HepG2 (cell line): ENCODE measurements around the gene C16orf86. TPM values are rescaled to one million over a fixed set of nuclear protein-coding genes. Genes with fewer than 3 reads are reported as not detected.

Source experiments
- ATAC-seq: fragments of 200-7000 bp; cut with Tn5 transposase; 3 replicates; pipeline ENCODE4 v1.9.1; 2020; ENCODE audit warnings: mild to moderate bottlenecking, moderate library complexity
- BruUV-seq: library from RNA; stranded (reverse); fragments of 400-500 nt; replicated peaks from 2 replicates; lab custom pipeline; 2021; lab: Mats Ljungman, UMichigan
- CTCF ChIA-PET: fragments of 300-600 bp; formaldehyde crosslinking; extraction: SDS; loops from one replicate; lab custom pipeline; 2021; ENCODE audit warnings: low total read pairs, inconsistent platforms, low intra/inter-chr PET ratio; lab: Yijun Ruan, JAX
- POLR2A ChIA-PET: fragments of 350-600 bp; sonication (Branson Sonifier 250); formaldehyde crosslinking; loops from one replicate; lab custom pipeline; 2020; ENCODE audit warnings: antibody characterized with exemption, inconsistent platforms; lab: Yijun Ruan, JAX
- DNase-seq: peaks from one replicate; pipeline ENCODE4 v3.0.0-alpha.2; 2015; ENCODE audit warnings: low spot score
- FAIRE-seq: peaks from 3 replicates; lab custom pipeline; 2011; peaks lifted over from hg19 to GRCh38; lab: Jason Lieb, UNC
- H2AFZ ChIP-seq: one replicate; pipeline ENCODE4 v1.6.1; 2011; ENCODE audit warnings: low read length, inconsistent platforms
- H3K27ac ChIP-seq: fragments of 300-600 bp; 3 replicates; pipeline ENCODE4 v1.8.0; 2011; ENCODE audit warnings: mixed run types, mild to moderate bottlenecking, mixed read lengths, low read length, inconsistent platforms; ENCODE audit not compliant: insufficient read depth; ENCODE audit errors: extremely low read length
- H3K27me3 ChIP-seq, 2 experiments: fragments of 200-600 bp in 1 of 2; 2 replicates in 1 of 2; 3 replicates in 1 of 2; pipeline versions ENCODE4 v1.6.0 to v1.8.0; 2011; ENCODE audit warnings: low read length in 2 of 2, mild to moderate bottlenecking in 2 of 2, moderate library complexity in 2 of 2, inconsistent platforms in 1 of 2; ENCODE audit not compliant: insufficient read depth in 2 of 2, control insufficient read depth in 1 of 2
- H3K36me3 ChIP-seq, 2 experiments: fragments of 200-600 bp in 1 of 2; replicated peaks in 1 of 2; 2 replicates in 1 of 2; 3 replicates in 1 of 2; pipeline versions ENCODE4 v1.5.1 to v1.8.0; 2011; ENCODE audit warnings: low read length in 2 of 2, inconsistent platforms in 1 of 2; ENCODE audit not compliant: insufficient read depth in 2 of 2, control insufficient read depth in 1 of 2
- H3K4me1 ChIP-seq: 2 replicates; pipeline ENCODE4 v1.5.1; 2012; ENCODE audit warnings: low read length, inconsistent platforms; ENCODE audit not compliant: insufficient read depth
- H3K4me2 ChIP-seq: 2 replicates; pipeline ENCODE4 v1.6.0; 2011; ENCODE audit warnings: low read depth, low read length, inconsistent platforms
- H3K4me3 ChIP-seq, 3 experiments: fragments of 200-600 bp in 1 of 3; sonication (generic), shearing (Covaris generic) in 1 of 3; replicated peaks in 1 of 3; 2 replicates each; pipeline ENCODE4 v1.5.1; 2011 to 2016; ENCODE audit warnings: low read length in 3 of 3, inconsistent platforms in 2 of 3, low read depth in 2 of 3, mild to moderate bottlenecking in 2 of 3, control low read depth in 1 of 3, mixed read lengths in 1 of 3; ENCODE audit not compliant: insufficient read depth in 1 of 3
- H3K79me2 ChIP-seq: one replicate; pipeline ENCODE4 v1.6.1; 2011; ENCODE audit warnings: low read length, inconsistent platforms; ENCODE audit not compliant: insufficient read depth
- H3K9ac ChIP-seq: 2 replicates; pipeline ENCODE4 v1.6.0; 2011; ENCODE audit warnings: mild to moderate bottlenecking, low read depth, low read length, inconsistent platforms; ENCODE audit not compliant: insufficient read depth
- H3K9me3 ChIP-seq: 2 replicates; pipeline ENCODE4 v1.5.1; 2012; ENCODE audit warnings: mild to moderate bottlenecking, low read length
- H4K20me1 ChIP-seq: 2 replicates; pipeline ENCODE4 v1.6.0; 2011; ENCODE audit warnings: inconsistent platforms, mild to moderate bottlenecking, low read length, moderate library complexity; ENCODE audit not compliant: insufficient read depth
- AGO2 ChIP-seq: fragments of 200-400 bp; formaldehyde crosslinking; optimal IDR thresholded peaks from 2 replicates; pipeline ENCODE3; 2017; ENCODE audit warnings: mild to moderate bottlenecking, low read depth, low read length, moderate library complexity
- ZNF414 ChIP-seq: sonication (generic); formaldehyde crosslinking; IDR thresholded peaks from 2 replicates; pipeline ENCODE4 v1.5.0; 2020; ENCODE audit warnings: missing genetic modification reagents
- ZNF558 ChIP-seq: sonication (generic); formaldehyde crosslinking; IDR thresholded peaks from 2 replicates; pipeline ENCODE4 v1.9.0; 2022; ENCODE audit warnings: mild to moderate bottlenecking, missing genetic modification reagents, borderline replicate concordance
- ZNF788 ChIP-seq: sonication (generic); formaldehyde crosslinking; IDR thresholded peaks from 2 replicates; pipeline ENCODE4 v1.5.0; 2020; ENCODE audit warnings: mild to moderate bottlenecking, missing genetic modification reagents, borderline replicate concordance
- WGBS: methylation state at CpG from one replicate; pipeline ENCODE4 v1.1.6; 2017; ENCODE audit warnings: low lambda C conversion rate; 5-methylcytosine and 5-hydroxymethylcytosine counted together
- in situ Hi-C: cut with HindIII; loops from 2 replicates; pipeline ENCODE4 v1.10.0; 2017; ENCODE audit warnings: low pct_unique_long_range_greater_than_20kb; ENCODE audit not compliant: extremely low pct_ligation_motif_present
- intact Hi-C: fragments of 100-400 bp; cut with micrococcal nuclease; formaldehyde crosslinking; loops from one replicate; pipeline ENCODE4 v1.10.0; 2022; ENCODE audit not compliant: unreplicated experiment
- polyA plus RNA-seq, 8 experiments: library from polyadenylated mRNA; depleted of rRNA in 3 of 8; stranded (reverse) in 7 of 8; unstranded in 1 of 8; fragments of >200 nt; fragmentation: Illumina TruSeq in 4 of 8; extraction: Trizol in 4 of 8; gene quantifications; 2 replicates each; pipeline versions ENCODE4 v1.2.1 to v1.2.3, GENCODE V29; 2011 to 2016; ENCODE audit warnings: low read depth in 4 of 8, missing spikeins in 1 of 8, mixed read lengths in 1 of 8; ENCODE audit not compliant: insufficient read depth in 1 of 8
- total RNA-seq, 5 experiments: library from RNA; depleted of rRNA; stranded (reverse); fragments of >200 nt; fragmentation: Illumina TruSeq; extraction: Trizol; gene quantifications; 2 replicates each; pipeline ENCODE4 v1.2.3, GENCODE V29; 2016; ENCODE audit warnings: low read depth in 1 of 5

C16orf86 gene
- total and polyA plus RNA-seq, 2 of the 13 experiments (the other 11 are each of a cell fraction or from before 2014, with no cell fraction given) = 1.5 to 3.1 TPM

DNA sequence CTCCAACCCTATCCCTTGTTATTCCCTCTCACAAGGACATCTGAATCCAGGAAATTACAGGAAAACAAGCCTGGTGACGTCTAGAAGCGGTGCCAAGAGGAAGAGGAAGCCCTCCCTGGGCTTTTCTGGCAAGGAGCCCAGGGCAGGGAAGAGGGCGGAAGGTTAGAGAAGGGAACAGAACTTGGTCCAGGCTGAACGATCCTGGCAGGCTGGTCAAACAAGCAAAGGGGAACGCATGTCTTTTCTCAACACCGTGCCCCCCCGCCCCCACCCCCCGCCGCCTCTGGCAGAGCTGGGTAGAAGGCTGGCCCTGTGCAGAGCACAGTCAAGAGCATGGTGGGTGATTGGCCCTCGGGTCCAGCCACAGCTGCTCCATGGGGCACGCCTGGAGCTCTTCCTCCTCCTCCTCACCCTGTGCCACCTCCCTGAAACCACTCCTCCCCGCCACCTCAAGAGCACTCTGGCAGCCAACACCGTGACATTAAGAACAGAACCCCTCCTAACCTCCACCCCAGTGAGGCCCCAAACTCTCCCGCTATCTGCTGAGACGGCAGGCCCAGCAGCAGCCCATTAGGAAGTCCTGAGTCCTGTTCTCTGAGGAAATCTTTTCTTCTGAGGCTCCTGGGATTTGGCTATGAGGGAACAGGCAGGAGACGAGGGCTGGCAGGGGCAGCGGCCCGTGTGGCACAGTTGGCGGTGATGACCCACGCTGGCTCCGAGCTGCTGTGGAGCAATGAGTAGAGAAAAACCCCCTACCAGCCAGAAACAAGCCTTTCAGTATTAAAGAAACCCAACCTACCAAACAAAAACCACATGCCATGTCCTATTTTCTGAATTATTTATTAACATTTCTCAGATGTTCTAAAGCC lies 7.3 kb downstream of the C16orf86 start:
- in situ Hi-C loops = no loop called here
- Histone ChIP-seq H2AFZ (no peak overlapping the region), H3K4me1 (peaks cover 11% of the 10 kb centered on the region), H3K9ac (no peak overlapping the region), H3K36me3 (peaks cover 0 to 2% of the 10 kb centered on the region in 2 experiments; a peak in 2 of 5 replicates), H3K9me3 (no peaks in the 10 kb centered on the region), H3K27ac (no peak overlapping the region), H4K20me1 (no peaks in the 10 kb centered on the region), H3K27me3 (no peaks in the 10 kb centered on the region), H3K4me2 (no peak overlapping the region), H3K4me3 (no peak overlapping the region), H3K79me2 (no peaks in the 10 kb centered on the region)
- CTCF ChIA-PET = interaction anchor here (0.7 to 2.0 kb wide), 4 partner anchors 143 to 254 kb away, joined by 3 to 17 read pairs (median 10); no protein-coding TSS in a partner anchor
- DNase-seq (no peak), FAIRE-seq (no peak), ATAC-seq (no peak)
- intact Hi-C loops = loop anchor here (2.0 to 5.0 kb wide), 2 partner anchors 133 to 253 kb away; partner anchors contain the start of genes RANBP10 and TSNAXIP1
- TF ChIP-seq AGO2 (no peak), ZNF558 (no peak), ZNF788 (CRISPR knock-in tag) (no peak)
- POLR2A ChIA-PET = interaction anchor here (1.3 kb wide), 1 partner anchor 45 kb away, joined by 4 read pairs; the partner anchor contains the start of gene GFOD2
- BruUV-seq = no TSS peak
- 84% methylated on average over 18 of the region's 21 CpGs for WGBS

DNA sequence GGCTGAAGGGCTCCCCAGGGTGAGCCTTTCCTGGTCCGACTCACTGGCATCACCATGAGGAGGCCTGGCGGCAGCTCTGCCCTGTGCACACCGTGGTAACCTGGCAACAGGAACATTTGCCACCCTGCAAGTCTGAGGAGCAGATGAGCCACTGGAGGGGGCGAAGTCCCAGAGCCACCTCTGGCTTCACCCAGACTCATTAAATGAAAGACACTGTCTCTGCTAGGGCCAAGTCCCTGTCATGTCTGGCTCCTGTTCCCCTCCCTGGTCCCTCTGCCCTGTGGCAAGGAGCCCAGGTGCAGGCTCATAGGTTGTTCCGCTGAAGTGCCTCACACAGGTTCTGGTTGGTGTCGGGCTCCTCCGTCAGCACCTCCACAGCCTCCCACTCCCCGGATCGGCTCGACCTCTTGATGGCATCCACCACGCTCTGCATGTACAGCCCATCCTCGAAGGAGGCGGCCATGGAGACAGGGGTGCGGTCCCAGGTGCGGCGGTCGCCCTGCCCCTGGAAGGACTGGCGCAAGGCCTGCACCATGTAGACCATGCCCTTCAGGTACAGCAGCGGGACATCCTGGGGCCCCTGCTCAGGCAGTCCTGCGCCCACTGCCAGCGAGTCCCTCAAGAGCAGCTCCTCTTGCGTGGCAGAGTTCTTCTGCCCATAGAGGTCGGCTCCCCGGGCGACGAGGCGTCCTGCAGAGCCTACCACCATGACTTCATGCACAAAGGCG lies 8.4 kb downstream of the C16orf86 start:
- no peak overlapping the region for H3K4me3 ChIP-seq
- CTCF ChIA-PET = interaction anchor here (2.0 kb wide), 1 partner anchor 154 kb away, joined by 5 read pairs; no protein-coding TSS in a partner anchor
- TF ChIP-seq AGO2 = peak; percentile 53
- no peak for TF ChIP-seq ZNF414 (CRISPR knock-in tag)
- H3K4me2 ChIP-seq = no peak overlapping the region
- H3K27ac ChIP-seq = no peak overlapping the region
- H3K9me3 ChIP-seq = no peaks in the 10 kb centered on the region
- POLR2A ChIA-PET = no interaction called here
- H3K9ac ChIP-seq = no peak overlapping the region
- no peaks in the 10 kb centered on the region for H3K27me3 ChIP-seq
- H3K4me1 ChIP-seq = 0 out of 2 replicates have a peak, but pooled peaks cover 5% of the 10 kb centered on the region
- in situ Hi-C loops = no loop called here
- H3K36me3 ChIP-seq = peaks cover 0 to 4% of the 10 kb centered on the region in 2 experiments; a peak in 2 of 5 replicates
- DNase-seq (no peak), ATAC-seq (no peak), FAIRE-seq (no peak)
- no peak overlapping the region for H2AFZ ChIP-seq
- no TSS peak for BruUV-seq
- H3K79me2 ChIP-seq = no peaks in the 10 kb centered on the region
- H4K20me1 ChIP-seq = no peaks in the 10 kb centered on the region
- 97% methylated on average over 20 of the region's 28 CpGs for WGBS
- intact Hi-C loops = loop anchor here (5.0 kb wide), 1 partner anchor 252 kb away; no protein-coding TSS in a partner anchor
